A673 (cell line): ENCODE measurements around the gene CPE.
A peak's percentile ranks its signal among the peaks of the same experiment; 100 is the strongest.

Experiments used
- CTCF ChIP-seq: fragments of 300-800, 200-600 bp; sonication (generic); conservative IDR thresholded peaks from 2 replicates; pipeline ENCODE4 v1.5.1; 2017; ENCODE audit warnings: low read depth, mild to moderate bottlenecking, antibody characterized with exemption, low read length, moderate library complexity, mixed read lengths
- EZH2 ChIP-seq: fragments of 200-600 bp; sonication (generic); IDR thresholded peaks from 2 replicates; pipeline ENCODE4 v1.6.1; 2017; ENCODE audit warnings: borderline replicate concordance, low read depth, mild to moderate bottlenecking, mixed read lengths, antibody characterized with exemption, low read length; ENCODE audit not compliant: poor library complexity, severe bottlenecking

GRCh38 chr4:165355900-165356300, 22.9 kb upstream of the CPE start:
- peak; percentile 60 for TF ChIP-seq CTCF
- TF ChIP-seq EZH2, result no peak
